Measurements from ENCODE around the gene DISC1.

- TF ChIP-seq POLR2AphosphoS5 (IDR thresholded peaks at IDR 0.05; ENCODE audit: low read depth, low read length) (no peak), CTCF (IDR thresholded peaks at IDR 0.05) (no peak), SIN3A (IDR thresholded peaks at IDR 0.05; ENCODE audit: borderline replicate concordance, insufficient read depth, low read depth, low read length) (no peak), REST (IDR thresholded peaks at IDR 0.05; ENCODE audit: insufficient read depth in 1 of 2, low read depth in 2 of 2, low read length in 1 of 2) (no peak), TCF7L2 (IDR thresholded peaks at IDR 0.05; ENCODE audit: low read depth, low read length) (no peak)
Measured at GRCh38 chr1:231779081-231779480, 152.5 kb downstream of the DISC1 start.
